Thoracic aorta (tissue), 2 donors: ENCODE results near the gene LCN10. TPM values are rescaled to one million over a fixed set of nuclear protein-coding genes. Genes with fewer than 3 reads are reported as not detected.
A peak's percentile ranks its signal among the peaks of the same experiment; 100 is the strongest.
"Not testable (repeated sequence)": the region's sequence is repeated elsewhere in the genome, so short reads cannot be mapped to it uniquely, and the experiment has no call there.

Experiments used
- ATAC-seq: fragments of 150-250 bp; one replicate; pipeline ENCODE4 v1.8.0; 2017; ENCODE audit warnings: low read depth; ENCODE audit not compliant: insufficient number of reproducible peaks, low FRiP score
- DNase-seq: peaks from one replicate; pipeline ENCODE4 v3.0.0-alpha.2; 2020; ENCODE audit warnings: low spot score
- H3K27ac ChIP-seq, 2 donors: fragments of 200-600 bp; sonication (generic); 1 replicate in 1 of 2; 2 replicates in 1 of 2; pipeline ENCODE4 v1.5.1; 2016; ENCODE audit warnings: mild to moderate bottlenecking in 2 of 2, moderate library complexity in 2 of 2
- H3K27me3 ChIP-seq: fragments of 200-600 bp; sonication (generic); replicated peaks from 2 replicates; pipeline ENCODE4 v1.6.0; 2016; ENCODE audit warnings: mild to moderate bottlenecking; ENCODE audit not compliant: insufficient read depth
- H3K36me3 ChIP-seq: fragments of 200-600 bp; sonication (generic); one replicate; pipeline ENCODE4 v1.5.1; 2016
- H3K4me1 ChIP-seq, 2 donors: fragments of 200-600 bp; sonication (generic); 1 replicate in 1 of 2; 2 replicates in 1 of 2; pipeline versions ENCODE4 v1.5.1 to v1.6.0; 2016; ENCODE audit warnings: low read depth in 2 of 2, mild to moderate bottlenecking in 1 of 2; ENCODE audit not compliant: control insufficient read depth in 1 of 2
- H3K4me3 ChIP-seq: fragments of 200-600 bp; sonication (generic); 2 replicates; pipeline ENCODE4 v1.5.1; 2016; ENCODE audit warnings: mild to moderate bottlenecking
- H3K9me3 ChIP-seq: fragments of 200-600 bp; sonication (generic); 2 replicates; pipeline ENCODE4 v1.5.1; 2016
- total RNA-seq, 2 donors: library from RNA; depleted of rRNA; stranded (reverse); fragments of >200 nt; gene quantifications; one replicate each; pipeline versions ENCODE4 v1.1.0 to v1.2.3, GENCODE V29; 2016
- TF ChIP-seq, protein P1 (sequence below): fragments of 200-600 bp; sonication (generic); IDR thresholded peaks from one replicate; pipeline ENCODE4 v1.5.1; 2019; ENCODE audit warnings: antibody characterized with exemption

Gene LCN10
- total RNA-seq, 2 donors from 2014 or later, result 3.1 to 9.4 TPM

DNA sequence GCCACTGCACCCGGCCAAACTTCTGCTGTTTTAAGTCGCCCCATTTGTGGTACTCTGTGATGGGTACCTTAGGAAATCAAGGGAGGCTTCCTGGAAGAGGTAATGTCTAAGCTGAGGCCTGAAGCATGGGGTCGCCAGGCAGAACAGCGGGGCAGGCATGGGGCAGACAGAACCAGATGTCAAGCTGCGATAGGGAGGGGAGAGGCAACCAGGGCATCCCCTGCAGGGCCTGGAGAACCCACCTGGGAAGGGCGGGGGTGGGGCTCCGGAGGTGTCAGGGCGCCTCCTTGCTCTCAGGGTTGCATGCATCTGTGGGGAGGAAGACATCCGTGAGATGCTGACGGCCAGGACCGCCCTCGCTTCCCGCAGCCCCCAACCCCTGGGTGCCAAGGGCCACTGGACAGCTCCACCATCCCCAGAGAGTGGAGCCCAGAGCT is 18.8 kb upstream of the LCN10 start:
- Histone ChIP-seq H3K9me3 (no peaks in the 10 kb centered on the region), H3K27ac (no peak overlapping the region), H3K4me3 (no peak overlapping the region), H3K36me3 (no peaks in the 10 kb centered on the region), H3K27me3 (no peaks in the 10 kb centered on the region), H3K4me1 (no peaks in the 10 kb centered on the region)
- TF ChIP-seq, protein P1, sequence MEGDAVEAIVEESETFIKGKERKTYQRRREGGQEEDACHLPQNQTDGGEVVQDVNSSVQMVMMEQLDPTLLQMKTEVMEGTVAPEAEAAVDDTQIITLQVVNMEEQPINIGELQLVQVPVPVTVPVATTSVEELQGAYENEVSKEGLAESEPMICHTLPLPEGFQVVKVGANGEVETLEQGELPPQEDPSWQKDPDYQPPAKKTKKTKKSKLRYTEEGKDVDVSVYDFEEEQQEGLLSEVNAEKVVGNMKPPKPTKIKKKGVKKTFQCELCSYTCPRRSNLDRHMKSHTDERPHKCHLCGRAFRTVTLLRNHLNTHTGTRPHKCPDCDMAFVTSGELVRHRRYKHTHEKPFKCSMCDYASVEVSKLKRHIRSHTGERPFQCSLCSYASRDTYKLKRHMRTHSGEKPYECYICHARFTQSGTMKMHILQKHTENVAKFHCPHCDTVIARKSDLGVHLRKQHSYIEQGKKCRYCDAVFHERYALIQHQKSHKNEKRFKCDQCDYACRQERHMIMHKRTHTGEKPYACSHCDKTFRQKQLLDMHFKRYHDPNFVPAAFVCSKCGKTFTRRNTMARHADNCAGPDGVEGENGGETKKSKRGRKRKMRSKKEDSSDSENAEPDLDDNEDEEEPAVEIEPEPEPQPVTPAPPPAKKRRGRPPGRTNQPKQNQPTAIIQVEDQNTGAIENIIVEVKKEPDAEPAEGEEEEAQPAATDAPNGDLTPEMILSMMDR, result no peak
- ATAC-seq, result no peak
- DNase-seq, result no peak

DNA sequence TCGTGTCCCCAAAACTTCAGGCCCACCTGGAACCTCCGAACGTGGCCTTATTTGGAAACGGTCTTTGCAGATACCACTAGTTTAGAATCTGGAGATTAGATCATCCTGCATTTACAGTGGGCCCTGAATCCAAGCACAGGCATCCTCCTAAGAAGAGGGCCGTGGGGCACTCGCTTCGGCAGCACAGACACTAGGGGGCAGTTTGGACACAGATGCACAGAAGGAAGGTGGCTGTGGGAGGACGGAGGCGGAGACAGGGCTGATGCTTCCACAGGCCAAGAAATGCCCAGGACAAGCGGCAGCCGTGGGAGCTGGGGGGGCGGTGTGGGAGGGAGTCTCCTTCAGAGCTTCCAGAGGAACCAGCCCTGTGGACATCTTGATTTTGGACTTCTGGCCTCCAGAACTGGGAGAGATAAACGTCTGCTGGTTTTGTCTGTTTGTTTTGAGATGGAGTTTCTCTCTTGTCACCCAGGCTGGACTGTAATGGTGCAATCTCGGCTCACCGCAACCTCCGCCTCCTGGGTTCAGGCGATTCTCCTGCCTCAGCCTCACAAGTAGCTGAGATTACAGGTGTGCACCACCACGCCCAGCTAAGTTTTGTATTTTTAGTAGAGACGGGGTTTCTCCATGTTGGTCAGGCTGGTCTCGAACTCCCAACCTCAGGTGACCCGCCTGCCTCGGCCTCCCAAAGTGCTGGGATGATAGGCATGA is 18.2 kb upstream of the LCN10 start:
- not testable (repeated sequence) for DNase-seq, H3K9me3 ChIP-seq, ATAC-seq, H3K27ac ChIP-seq, H3K4me3 ChIP-seq, H3K27me3 ChIP-seq, H3K36me3 ChIP-seq, H3K4me1 ChIP-seq
- TF ChIP-seq, protein P1, result peak; percentile 8

DNA sequence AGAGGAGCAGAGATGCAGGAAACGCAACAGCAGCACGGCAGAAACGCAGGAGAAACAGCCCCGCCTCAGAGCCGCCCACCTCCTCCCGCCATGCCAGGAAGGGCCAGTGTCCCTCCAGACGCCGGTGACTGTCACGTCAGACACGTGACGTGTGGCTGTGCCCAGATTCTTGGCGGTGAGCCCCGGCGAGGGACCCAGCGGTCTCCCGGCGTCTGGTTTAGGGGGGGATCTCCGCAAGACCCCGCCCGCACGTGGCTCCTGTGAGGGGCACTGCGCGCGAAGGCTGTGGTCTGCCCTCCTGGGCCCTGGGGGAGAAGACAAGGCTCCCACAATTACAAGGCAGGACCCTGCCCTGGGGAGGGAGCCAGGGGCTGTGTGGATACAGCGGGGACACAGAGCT is 17.7 kb upstream of the LCN10 start:
- TF ChIP-seq, protein P1, result no peak
- H3K36me3 ChIP-seq, result no peaks in the 10 kb centered on the region
- no peak overlapping the region for H3K27ac ChIP-seq
- H3K4me1 ChIP-seq, result no peaks in the 10 kb centered on the region
- no peak overlapping the region for H3K4me3 ChIP-seq
- no peak for DNase-seq
- H3K27me3 ChIP-seq, result no peaks in the 10 kb centered on the region
- ATAC-seq, result no peak
- no peaks in the 10 kb centered on the region for H3K9me3 ChIP-seq

GRCh38 chr9:136759436-136760325 is 16.9 kb upstream of the LCN10 start:
- Histone ChIP-seq H3K4me3 (no peak overlapping the region), H3K9me3 (no peaks in the 10 kb centered on the region), H3K27ac (no peak overlapping the region), H3K36me3 (no peaks in the 10 kb centered on the region), H3K27me3 (no peaks in the 10 kb centered on the region), H3K4me1 (no peaks in the 10 kb centered on the region)
- TF ChIP-seq, protein P1, result no peak
- ATAC-seq (no peak), DNase-seq (no peak)

- no peaks in the 10 kb centered on the region for H3K36me3 ChIP-seq
- ATAC-seq, result no peak
- H3K27ac ChIP-seq, result no peak overlapping the region
- no peak overlapping the region for H3K4me3 ChIP-seq
- TF ChIP-seq, protein P1, result no peak
- no peaks in the 10 kb centered on the region for H3K9me3 ChIP-seq
- H3K4me1 ChIP-seq, result no peaks in the 10 kb centered on the region
- no peaks in the 10 kb centered on the region for H3K27me3 ChIP-seq
- no peak for DNase-seq
These were observed 16.3 kb upstream of the LCN10 start for GRCh38 chr9:136759001-136759400.
